Kidney glomerular epithelial cell (primary cell): ENCODE data around the gene NELFA.

Experiments used
- DNase-seq: peaks from one replicate; lab custom pipeline; 2025; lab: John Stamatoyannopoulos, UW

The NELFA gene

GRCh38 chr4:2008921-2009650 lies at the start of gene NELFA:
Gene NELFA (minus strand): TSS chr4:2008974. CDS start chr4:2008959, 15 bp downstream.
- peak; percentile 89 for DNase-seq

- no peak for DNase-seq
These were observed 48.8 kb upstream of the NELFA start for GRCh38 chr4:2057382-2058065.

- no peak for DNase-seq
These were observed 45.4 kb upstream of the NELFA start for GRCh38 chr4:2054217-2054616.

- DNase-seq = no peak
These were observed 42.3 kb upstream of the NELFA start for GRCh38 chr4:2051086-2051485.

DNA sequence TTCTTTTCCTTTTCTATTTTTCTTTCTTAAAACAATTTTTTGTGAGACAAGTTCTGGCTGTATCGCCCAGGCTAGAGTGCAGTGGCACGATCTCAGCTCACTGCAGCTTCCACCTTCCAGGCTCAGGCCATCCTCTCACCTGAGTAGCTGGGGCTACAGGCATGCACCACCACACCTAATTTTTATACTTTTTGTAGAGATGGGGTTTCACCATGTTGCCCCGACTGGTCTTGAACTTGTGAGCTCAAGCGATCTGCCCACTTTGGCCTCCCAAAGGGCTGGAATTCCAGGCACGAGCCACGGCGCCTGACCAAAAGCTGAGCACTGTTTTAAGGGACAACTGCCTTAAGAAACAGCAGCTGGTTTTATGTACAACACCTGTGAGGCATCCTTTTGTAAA lies 41.0 kb upstream of the NELFA start:
- no peak for DNase-seq

- DNase-seq = no peak
These were observed 40.6 kb upstream of the NELFA start for GRCh38 chr4:2049381-2049780.

GRCh38 chr4:2048831-2049230 lies 40.1 kb upstream of the NELFA start:
- DNase-seq = peak; percentile 3

- DNase-seq = no peak
These were observed 39.2 kb upstream of the NELFA start for GRCh38 chr4:2047781-2048581.

DNA sequence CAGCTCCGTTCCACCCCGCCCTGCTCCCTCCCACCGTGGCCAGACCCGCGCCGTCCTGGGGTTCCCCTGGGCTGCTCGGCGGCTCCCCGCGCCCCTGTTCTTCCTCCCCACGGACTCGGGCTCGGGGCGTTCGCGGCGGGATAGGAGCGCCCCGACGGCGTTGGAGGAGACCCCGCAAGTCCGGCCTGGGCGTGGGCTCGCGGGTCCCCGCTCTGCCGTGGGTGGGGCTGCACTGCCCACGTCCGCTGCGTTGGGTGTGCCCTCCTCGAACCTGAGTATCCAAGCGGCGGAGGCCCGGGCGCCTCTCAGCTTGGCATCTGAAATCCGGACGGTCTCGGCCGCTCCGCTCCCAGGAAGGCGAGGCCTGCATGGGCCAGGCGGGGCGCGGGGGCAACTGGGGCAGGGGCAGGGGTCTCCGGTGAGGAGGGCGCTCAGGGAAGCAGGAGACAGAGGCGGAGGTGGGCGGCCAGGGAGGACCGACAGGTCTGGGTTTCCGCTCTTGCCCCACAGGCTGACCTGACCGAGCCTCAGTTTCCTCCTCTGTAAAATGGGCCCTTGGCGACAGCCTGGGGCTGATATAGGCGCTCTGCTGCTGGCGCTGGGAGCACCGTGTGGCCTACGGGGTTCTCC lies 38.4 kb upstream of the NELFA start:
- no peak for DNase-seq

DNA sequence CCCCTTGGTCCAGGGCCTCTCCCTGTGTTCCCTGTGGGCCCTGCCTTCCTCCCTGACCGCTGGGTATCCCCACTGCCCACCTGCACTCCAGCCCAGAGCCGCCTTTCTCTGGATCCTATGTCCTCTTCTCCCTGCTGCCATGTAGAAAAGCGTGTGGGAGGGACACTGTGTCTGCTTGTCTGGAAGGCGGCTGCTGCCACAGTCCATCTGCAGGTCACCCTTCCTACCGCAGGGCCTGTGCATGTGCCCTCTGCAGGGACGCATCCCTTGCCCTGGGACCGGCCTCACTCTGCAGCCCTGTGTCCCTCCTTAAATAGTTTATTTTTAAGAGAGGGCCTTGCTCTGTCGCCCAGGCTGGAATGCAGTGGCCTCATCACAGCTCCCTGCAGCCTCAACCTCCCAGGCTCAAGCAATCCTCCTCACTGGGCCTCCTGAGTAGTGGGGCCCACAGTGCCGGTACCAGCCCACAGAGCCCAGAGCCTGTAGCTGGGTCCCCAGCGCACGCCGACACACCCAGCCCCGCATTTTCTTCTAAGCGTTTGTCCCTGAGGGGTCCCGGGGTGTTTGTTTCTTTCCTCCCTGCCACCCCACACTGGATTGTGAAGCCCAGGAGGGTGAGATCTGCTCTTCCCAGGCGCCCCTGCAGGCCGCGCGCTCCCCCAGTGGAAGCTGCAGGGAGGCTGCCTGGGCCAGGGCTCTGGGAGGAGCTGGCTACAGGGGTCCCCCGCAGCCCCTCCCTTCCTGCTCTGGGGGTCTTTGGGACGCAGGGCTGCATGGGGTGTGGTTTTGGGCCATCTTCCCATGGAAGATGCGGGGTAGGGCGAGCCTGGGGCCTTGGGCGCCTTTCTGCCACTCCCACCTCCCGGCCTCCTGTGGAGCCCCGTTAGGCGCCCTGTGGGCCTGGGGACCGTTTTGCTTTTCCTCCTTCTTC lies 37.5 kb upstream of the NELFA start:
- DNase-seq = no peak

DNA sequence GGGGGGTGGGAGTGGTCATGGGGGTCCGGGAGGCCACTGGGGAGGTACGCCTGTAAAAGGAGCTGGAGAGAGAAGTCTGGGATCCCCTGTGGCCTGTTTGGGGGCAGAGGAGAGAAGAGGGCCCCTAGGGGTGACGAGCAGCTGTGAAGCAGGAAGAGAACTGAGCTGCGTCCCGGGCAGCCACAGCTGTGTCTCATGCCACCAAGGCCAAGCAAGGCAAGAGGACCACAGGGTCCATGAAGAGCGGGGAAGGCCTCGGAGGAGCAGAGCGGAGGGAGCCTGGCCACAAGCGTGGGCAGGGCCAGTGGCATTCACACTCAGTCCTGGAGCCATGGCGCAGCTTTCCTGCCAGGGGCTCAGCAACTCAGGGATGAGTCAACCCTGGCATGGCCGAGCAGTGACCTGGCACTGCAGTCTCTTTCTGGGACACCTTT lies 36.8 kb upstream of the NELFA start:
- no peak for DNase-seq

- DNase-seq = no peak
These were observed 36.1 kb upstream of the NELFA start for GRCh38 chr4:2044542-2045517.

DNA sequence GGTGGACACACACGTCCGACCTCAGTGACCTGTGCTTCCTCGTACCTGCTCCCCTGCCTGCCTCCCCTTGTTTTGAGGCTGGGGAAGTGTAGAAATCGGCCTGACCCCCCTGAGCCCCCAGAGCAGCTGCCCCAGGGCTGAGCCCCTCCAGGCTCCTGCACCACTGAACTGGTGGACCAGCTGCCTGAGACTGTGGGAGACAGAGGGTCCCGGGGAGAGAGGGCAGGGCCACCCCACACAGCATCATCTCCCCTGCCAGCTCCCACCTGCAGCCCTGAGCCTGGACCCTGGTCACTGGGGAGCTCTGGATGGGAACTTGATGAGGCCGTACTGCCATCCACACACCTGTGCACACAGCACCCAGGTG lies 35.3 kb upstream of the NELFA start:
- DNase-seq = no peak

- no peak for DNase-seq
These were observed 34.8 kb upstream of the NELFA start for GRCh38 chr4:2043396-2044118.

DNA sequence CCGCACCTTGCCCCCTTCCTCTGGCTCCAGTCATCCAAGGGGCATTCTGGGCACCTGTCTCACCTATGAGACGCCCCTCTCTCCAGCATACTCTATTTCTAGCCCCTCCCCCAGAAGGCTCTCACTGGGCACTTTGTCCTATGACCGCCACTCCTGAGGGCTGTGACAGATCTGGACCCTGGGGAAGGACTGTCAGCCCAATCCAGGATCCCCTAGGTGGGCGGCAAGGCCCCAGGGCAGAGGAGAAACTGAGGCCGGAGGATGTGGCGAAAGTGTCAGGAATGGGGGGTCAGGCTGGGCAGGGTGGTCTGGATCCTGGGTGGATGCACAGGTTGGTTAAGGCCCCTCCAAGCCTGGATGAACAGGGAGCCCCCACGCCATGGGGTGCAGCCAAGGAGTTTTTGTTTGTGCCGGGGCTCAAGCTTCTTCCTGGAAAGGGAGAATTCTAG lies 34.2 kb upstream of the NELFA start:
- no peak for DNase-seq

- DNase-seq = no peak
These were observed 33.6 kb upstream of the NELFA start for GRCh38 chr4:2042204-2042946.

DNA sequence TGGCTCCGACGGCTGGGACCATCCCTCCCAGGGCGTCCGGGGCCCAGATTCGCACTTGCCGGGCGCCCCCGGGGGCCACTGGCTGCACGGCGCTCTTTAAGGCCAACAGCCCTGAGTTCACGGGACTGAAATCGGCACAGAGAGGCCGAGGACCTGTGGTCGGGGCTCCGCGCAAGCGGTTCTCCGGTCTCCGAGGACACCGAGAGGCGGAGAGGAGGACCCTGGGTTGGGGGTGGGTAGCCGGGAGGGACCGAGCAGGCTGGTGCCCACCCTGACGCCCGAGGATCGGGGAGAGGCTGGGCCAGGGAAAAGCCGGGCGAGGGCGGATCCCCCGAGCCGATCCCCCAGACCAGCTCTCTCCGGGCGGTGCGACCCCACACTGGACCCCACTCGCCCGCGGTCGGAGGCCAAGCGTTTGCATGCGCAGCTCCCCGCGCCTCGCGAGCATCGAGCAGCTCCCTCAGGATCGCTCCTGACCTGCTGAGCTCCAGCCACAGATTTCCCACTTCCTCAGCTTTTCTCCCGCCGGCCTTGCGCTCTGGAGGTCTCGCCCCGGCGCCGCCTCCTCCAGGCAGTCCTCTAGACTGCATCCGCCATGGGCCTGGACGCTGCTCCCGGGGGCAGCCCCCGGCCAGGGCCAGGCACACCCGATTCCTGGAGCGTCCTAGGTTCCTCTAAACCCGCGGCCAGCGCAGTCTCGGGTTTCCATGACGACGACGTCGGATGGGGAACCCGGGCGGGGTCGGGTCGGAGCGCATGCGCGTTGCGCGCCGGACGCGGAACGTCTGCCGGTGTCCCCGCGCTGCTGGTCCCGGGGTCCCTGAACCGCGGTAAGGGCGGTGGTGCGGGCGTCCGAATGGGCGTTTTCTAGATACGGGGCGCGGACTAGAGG lies 32.7 kb upstream of the NELFA start:
- DNase-seq = peak; percentile 21
